Stimulated activated CD8-positive, alpha-beta memory T cell treated with anti-CD3 and anti-CD28 coated beads, Interleukin-12 subunit alpha, Interleukin-12 subunit beta, amount 100 ng/mL, for 4 hours (primary cell): ENCODE data around the gene ZDHHC8.

Source experiments
- DNase-seq: peaks from one replicate; pipeline ENCODE4 v3.0.0-alpha.2; 2020; ENCODE audit warnings: low read depth

The ZDHHC8 gene

DNA sequence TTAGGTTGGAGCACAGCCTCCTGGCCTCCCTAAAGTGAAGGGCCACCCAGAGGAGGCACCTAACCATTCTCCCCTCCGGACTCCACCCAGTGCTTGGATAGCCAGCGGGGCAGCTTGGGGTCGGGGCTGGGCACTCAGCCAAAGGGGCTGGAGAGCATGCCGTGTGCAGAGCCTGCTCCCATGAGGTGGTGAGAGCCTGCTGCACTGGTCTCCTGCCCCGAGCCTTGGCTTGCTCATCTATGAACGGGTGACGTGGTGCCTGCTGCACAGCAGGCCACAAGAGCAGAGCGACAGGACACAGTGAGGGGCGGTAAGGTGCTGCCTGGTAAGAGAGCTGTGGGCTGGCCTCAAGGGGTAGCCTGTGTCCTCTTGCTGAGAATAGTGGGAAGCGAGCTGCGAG lies 33.3 kb downstream of the ZDHHC8 start:
- DNase-seq = no peak

DNA sequence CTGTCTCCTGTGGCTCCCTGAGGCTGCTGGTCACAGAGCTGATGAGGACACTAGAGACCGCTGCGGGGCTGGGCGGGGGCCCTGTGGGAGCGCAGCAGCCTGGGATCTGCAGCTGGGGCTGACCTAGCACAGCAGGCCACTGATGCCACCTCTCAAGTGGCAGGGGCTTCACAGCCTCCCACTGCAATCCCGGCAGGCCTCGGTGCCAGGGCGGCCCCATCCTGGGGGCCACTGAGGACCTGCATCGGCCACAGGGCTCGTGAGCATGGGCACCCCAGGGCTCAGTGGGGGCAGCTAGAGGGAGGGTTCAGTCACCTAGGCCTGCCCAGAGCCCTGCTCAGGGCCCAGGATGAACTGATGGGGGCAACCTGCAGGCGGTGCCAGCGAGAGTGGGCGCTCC lies 33.8 kb downstream of the ZDHHC8 start:
- DNase-seq = no peak

DNA sequence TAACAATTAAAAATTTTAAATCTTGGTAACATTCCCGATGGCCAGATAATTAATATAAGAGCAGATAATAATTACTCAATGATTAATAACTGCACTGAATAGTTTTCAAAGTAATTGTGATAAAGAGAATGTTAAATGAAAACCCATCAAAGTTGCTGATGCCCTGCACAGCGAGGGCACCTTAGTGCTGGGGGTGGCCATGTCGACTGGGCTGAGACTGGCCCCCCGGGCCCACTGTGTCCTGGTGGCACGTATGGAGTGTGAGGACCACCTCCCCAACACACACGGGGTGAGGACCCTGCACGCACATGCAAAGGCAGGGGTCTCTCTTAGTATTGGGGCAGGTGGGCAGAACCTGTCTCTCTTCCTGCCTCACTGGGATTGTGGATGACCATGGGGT lies 34.3 kb downstream of the ZDHHC8 start:
- DNase-seq = no peak

DNA sequence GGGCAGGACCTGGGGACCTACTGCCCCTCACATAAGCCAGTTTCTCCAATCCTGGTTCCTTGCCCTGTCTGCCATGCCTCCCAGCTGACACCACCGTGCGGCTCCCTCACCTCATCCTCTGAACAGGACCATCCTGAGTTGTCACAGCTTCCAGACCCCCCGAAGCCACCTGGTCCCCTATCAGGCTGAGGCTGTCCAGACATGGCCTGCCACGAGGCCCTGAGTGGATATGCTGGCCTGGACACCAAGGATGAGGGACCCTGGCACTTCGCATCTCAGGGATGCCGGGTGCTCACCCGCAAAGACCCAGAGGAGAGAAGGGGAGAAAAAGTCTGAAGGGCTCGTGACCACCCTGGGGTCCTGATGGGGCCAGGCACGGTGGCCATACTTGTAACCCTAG lies 35.1 kb downstream of the ZDHHC8 start:
- DNase-seq = no peak

DNA sequence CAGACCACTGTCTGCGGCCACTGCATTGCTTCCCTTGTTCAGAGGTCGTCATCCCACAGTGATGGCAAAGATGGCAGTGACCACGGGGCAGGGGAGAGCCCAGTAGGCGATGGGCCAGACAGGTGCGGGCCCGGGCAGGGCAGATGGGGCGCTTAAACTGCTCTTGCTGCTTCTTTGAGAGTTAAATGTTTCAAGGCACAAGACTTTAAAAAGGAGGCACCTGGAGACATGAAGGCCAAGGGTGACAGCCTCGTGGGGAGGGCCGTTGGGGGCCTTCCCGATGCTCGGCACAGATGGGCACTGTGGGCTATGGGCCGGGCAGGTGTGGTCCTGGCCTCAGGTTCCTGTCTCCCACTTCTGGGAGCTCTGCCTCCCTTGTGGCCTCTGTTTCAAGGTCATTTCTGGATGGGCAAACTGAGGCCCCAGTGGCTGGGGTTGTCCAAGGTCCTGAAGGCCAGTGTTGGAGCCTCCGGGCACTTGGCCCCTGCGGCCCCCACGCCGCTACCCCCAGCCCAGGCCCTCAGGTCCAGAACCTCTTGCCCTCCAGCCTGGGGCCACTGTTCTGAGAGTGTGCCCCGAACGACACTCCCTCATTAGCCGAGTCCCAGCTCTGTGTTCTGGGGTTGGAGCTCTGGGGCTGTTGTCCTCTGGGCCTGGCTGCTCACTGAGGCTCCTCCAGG lies 36.2 kb downstream of the ZDHHC8 start:
- no peak for DNase-seq

DNA sequence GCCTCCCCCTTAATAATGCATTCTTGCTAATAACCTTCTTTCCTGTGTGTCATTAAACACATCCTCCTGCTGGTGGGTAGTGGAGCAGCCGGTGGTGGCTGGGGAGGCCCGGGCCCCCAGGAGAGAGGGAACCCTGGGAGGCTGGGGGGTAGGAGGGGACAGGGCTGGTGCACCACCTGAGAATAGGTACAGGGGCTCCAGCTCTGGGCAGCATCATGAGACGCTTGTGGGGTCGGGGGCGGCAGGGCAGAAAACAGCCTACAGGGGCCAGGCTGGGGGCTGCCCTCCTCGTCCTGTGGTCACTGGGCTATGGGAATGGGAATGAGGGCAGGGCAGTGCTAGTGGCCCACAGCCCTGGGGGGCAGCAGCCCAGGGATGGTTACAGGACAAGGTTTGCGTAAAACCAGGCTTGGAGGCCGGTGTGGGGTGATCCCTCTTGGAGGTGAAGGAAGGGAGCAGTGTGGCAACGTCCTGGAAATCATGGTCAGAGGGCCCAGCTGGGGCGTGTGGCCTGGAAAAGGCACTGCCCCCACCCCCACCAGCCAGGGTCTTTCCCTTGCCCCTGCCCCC lies 37.7 kb downstream of the ZDHHC8 start:
- DNase-seq = no peak

DNA sequence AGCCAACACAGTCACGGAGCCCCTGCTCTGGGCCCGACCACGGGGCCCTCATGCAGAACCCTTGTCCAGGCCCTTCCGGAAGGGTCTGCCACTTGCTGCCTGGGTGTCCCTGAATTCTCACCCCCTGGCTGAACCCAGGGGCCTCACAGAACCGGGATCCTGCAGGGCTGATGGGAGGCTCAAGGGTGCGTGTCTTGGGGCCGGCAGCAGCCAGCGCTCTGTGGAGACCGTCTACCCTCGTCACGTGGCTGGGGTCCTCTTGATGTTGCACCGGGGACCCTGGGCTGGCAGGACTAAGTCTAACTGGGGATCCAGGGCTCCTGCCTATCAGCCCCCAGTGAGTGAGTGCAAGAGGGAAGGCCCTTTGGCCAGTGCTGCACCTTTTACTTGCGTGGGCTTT lies 38.6 kb downstream of the ZDHHC8 start:
- no peak for DNase-seq

DNA sequence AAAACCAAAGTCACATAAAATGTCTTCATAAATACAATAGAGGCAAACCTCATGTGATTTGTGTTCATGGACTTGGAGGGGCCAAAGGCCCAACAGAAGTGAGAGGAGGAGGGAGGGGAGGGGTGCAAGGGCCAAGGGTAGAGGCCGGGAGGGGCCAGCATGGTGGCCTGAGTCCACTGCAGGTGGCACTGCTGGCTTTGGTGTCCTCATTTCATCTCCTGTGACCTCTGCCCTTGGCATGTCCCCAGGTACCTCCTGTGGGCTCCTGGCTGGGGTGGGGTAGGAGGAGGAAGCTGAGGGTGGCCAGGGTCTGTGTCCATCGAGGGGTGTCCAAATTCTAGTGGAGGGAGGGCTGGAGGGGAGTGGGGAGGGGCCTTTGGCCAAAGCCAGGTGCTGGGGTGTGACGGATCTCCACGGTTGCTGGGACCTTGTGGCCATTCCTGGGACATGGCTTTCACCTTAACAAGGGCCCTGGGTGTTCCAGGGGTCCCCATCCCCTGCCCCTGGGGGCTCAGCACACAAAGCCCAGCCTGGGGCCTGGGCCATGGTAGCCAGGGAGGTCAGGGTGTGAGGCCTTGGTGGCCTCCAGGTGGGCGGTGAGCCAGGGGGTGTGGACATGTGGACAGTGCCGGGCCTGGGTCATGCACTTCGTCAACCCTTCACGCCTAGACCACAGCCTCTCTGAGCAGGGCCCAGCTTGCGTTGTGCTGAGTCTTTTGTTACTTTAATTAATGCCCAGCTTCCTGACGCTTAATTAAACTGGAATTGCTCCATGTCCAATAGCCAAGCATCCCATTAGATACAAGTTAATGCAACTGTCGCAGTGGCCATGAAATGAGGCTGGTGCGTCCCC lies 39.9 kb downstream of the ZDHHC8 start:
- DNase-seq = no peak

DNA sequence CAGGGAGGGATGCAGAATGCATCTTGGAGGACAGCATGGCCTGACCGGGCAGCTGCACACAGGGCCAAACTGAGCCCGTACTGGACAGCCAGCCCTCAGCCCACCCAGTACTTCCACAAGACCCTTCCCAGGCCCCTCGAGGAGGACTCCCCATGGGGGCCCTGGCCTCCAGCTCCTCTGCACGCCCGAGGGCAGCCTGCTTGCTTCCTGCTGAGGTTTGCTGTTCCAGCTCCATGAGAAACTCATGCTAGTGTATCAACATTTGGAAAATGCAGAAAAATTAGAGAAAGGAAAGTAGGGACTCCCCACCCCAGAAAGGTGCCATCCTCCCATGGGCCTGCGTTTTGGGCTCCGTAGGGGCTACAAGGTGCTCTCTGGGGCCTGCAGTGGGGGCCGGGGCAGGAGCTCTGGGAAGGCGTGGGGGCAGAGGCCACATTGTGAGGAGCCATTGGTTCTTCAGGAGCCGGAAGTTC lies 40.6 kb downstream of the ZDHHC8 start:
- no peak for DNase-seq

DNA sequence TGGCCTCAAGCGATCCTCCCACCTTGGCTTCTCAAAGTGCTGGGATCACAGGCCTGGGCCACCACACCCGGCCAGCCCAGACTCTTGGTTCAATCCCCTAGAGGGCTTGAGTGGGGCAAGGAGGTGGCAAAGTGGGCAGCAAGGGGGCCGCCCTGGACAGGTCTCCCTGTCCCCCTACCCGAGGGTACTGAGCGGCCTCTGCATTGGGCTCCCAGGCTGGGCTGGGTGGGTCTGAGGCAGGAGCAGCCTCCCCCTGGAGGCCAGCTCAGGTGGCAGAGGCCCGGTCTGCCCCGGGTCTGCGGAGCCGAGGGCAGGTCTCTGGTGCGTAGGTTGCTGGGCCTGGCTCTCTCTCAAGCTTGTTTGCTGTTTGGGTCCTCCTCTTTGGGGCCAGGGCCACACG lies 41.6 kb downstream of the ZDHHC8 start:
- no peak for DNase-seq

DNA sequence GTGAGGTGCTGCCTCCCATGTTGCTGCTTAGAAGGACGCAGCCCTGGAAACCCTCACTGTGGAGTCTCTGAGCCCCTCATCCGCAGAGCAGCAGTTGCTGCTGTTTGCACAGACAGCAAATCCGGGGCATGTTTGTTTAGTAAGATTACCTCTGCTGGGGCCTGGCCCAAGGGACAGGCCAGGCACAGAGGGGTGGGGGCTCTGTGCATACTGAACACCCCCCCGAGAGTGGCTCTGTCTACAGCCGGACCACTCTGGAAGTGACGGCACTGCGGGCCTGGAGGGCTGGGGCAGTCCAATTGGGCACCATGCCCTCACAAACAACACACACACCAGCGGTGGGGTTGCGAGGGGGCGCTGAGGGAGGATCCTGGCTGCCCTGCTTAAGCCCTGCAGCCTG lies 42.2 kb downstream of the ZDHHC8 start:
- no peak for DNase-seq

DNA sequence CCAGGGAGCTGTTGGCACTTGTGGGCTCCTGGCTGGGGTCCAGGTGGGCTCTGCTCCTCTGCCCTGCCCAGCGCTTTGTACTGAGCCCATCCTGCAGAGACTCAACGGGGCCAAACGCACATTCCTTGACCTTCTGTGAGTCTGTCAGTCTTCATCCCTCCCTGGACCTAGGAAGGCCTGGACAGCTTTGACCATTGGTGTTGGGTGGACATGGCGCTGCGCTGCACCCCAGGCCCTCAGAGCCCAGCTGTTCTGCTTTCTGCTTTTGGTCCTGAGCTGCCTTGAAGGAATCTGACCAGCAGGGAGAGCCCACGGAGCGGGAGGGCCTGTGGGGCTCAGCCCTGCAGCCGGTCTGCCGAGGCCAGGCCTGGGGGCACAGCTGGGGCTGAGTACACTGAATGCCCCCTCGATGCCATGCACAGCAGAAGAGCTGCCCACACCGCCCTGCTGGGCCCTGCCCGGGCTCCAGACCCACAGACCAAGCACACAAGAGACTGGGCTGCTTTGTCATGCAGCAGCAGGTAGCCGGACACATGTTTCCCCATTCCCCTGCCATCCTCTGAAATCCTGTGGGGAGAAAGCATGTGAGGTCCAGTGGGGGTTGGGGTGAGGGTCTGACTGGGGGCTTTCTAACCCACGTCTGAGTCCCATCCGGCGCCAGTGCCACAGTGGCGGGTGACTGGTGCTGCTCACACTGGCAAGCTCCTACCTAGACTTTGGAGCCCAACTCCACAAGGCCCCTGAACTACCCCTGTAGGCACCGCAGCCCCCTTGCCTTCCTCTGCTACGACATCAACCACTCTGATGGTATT lies 43.4 kb downstream of the ZDHHC8 start:
- no peak for DNase-seq

DNA sequence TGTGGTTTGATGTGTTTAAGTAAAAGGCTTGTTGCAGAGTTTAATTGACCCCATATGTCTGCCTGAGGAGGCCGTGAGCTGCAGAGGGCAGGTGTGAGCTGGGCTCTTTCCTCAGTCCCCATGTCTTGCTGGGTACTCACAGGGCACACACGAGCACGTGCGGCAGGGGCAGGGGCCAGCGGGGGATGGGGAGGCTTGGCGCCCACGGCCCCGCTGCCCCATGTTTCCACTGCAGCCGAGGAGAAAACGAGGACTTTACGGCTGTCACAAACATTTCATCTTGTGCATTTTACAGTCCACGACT lies 43.9 kb downstream of the ZDHHC8 start:
- DNase-seq = no peak

DNA sequence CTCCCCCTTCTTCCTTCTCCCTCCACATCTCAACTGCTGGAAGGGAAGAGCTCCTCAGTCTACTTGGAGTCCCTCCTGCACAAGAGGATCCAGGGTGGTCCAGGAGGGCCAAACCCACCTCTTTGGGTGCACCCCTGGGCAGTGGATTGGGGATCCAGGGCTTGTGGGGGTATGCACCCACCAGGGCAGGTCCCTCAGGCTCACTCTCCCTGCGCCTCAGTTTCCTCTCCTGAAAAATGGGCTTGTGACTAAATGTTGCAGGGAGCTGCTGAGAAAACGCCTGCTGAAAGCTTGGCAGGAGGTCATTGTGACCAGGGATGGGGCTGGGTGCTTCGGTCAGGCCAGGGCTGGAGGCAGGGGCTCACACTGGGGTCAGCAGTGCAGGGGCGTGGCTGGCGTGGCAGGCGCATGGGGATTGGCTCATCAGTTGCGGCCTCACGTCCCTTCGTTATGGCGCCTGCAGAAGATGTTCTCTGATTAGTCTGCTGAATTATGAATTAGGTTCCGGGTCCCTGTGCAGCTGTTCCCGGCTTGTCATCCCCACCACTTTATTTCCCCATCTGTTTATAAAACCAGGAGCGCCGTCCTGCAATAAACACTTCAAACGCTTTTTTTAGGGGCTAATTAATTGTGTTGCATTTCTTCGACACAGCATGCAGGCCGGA lies 44.9 kb downstream of the ZDHHC8 start:
- no peak for DNase-seq

DNA sequence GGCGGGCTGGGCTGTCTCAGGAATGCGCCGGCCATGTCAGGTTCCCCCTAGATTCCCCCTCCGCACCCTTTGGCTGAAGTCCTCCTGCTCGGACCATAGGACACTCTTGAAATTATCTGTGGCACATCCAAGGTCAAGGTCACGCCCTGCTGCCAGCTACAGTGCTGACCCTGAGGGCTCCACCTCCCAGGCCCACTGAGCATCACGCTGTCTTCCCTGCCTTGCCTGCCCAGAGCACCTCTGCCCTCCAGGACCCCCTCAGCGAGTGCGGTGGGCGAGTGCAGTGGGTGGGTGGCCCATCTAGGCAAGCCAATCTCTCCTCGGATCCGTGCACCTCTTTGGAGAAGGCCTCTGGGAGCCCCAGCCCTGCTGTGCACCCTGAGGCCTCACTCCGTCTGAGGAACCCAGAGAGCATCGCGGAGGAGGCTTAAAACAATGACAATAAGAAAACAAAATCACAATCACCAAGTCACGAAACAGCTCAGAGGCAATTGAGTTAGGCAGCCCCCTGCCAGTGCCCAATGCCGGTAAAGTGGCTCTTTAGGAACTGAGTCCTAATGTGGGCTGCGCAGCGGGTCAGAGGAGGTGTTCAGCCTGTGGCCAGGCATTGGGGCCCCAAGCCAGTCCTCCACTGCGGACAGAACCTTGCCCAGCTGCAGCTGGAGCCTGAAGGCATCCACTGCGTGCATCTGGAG lies 45.8 kb downstream of the ZDHHC8 start:
- no peak for DNase-seq

DNA sequence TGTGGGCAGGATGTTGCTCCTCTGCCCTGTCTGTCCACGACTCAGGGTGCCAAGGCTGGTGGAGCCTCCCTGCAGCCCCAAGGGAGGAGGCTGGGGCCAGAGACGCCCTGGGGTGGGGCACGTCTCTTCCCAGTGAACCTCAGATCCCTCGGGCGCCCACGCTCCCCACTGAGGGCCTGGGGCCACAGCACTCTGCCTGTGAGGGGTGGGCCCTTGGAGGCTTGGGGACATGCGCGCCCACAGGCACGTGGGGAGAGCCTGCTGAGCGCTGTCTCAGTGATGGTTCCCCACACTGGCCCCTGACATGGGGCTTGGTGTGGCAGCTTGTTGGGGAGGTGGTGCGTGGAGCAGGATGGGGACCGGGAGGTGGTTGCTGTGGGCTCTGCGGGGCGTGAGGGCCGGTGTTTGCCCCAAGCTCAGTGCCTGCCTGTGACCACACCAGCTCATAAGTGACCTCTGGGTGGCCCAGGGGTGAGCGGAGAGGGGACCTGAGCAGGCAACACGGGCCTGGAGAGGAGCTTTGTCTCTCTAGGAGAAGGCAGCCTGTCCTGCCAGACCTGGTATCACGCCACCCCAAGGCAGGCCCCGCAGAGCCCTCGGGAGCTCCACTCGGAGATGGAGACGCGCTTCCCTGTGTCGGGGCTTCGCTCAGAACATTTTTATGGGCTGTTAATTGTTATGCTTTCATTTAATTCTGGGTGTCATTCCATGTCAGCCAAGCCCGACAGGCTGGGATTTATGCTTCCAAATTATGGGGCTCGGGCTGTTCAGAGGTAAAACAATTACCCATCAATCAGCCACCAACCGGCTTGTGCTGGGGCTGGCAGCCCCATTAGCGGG lies 46.7 kb downstream of the ZDHHC8 start:
- DNase-seq = no peak

DNA sequence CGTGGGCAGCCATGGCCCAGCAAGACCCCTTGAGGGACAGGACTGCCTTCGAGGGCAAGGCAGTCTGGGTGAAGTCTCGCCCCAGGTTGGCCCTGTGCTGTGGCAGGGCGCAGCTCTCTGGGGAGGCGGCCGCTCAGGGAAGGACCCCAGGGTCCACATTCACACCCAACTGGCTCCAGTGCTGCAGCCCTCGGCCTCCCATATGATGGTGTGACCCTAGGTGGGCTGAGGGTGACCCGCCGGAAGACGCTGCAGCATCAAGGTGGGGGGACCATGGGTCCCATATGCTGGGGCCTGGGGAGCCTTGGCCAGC lies 47.3 kb downstream of the ZDHHC8 start:
- DNase-seq = no peak

DNA sequence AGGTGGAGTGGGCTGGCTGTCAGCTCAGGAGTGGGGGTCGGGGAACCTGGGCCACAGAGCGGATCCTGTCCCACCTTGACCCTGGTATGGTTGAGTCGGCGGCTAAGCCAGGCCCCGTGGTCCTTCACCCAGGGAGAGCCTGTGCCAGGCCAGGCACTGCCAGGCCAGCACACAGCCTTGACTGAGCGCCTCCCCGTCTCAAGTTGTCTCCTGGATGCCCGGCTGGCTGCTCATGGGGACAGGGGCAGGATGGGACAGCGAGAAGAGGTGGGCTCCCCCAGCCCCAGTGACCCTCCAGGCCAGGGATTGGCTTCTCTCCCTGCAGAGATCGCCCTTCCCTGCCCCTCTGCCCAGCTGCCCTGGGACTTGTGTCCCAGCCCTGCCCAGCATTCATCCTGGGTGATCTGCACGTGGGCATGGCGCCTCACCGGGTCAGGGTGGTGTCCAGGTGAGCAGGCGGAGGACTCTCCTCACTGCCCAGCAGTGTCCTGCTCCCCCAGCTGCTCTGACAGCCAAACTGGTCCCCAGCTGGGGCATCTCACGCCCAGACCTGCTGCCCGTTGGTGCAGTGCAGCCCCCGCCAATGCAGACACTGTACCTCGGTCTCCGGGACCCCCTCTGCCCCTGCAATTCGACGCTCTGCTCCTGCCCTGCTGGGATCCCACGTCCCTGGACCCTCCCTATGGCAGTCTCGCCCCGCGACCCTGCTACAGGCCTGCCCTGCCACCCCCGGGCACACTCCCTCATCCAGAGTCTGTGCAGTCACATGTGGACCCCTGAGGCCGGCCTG lies 48.0 kb downstream of the ZDHHC8 start:
- no peak for DNase-seq

DNA sequence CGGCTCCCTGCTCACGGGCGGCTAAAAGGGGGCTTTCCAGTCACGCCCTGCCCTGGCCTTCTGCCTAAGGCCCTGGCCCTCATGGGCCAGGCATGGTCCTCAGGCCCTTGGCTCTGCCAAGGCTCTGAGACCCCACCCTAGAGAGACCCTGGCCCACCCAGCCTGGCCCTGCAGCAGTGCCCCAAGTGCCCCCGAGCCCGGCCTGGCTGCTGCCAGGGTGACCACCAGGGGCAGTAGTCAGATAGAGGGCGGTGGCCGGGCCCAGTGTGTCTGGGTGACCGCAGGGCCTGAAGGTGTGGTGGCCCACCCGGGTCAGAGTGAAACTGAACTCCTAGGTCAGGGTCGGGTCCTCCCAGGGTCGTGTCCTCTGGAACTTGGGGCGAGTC lies 48.6 kb downstream of the ZDHHC8 start:
- DNase-seq = no peak

DNA sequence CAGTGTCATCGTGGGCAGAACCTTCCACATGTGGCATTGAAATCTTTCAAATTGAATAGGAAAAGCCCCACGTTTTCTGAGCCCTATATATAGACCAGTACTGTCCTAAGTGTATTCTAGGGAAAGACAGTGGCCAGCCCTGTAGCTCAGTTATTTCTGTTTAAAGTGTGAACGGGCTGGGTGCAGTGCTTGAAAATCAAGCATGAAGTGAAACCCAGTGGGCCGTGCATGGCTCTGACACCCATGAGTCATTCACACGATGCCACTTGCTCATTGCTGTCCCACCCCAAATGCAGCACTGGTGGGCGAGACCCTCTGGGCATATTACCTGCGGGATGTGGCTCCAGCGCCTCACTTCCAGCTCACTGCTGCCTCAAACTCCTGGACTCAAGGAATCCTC lies 49.0 kb downstream of the ZDHHC8 start:
- no peak for DNase-seq
